ENCODE data around the gene SCAMP3. TPM values are rescaled to one million over a fixed set of nuclear protein-coding genes. Genes with fewer than 3 reads are reported as not detected.
"Not testable (repeated sequence)": the region's sequence is repeated elsewhere in the genome, so short reads cannot be mapped to it uniquely, and the experiment has no call there.

SCAMP3 gene
- total and polyA plus RNA-seq, 2 donors from 2014 or later: 66.7 to 89.1 TPM

DNA sequence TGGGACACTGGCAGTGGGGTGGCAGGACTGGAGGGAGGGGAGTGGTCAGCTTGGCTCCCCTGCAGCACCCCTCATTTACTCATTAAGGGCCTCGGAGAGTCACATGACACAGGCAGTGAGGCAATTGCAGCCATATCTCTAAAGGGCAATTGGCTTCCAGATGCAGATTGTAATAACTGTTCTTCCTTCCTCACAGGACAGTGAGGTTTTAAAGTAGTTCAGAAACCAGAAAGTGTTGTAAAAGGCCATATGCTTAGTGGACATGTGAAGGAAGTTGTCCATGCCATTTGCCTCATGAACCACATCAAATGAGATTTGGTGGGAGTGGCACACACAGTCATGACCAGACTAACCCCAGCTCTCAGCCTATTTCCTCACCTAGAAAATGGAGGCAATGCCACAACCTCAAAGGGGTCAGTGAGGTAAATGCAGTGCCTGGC is 42.5 kb downstream of the SCAMP3 start:
- no peaks in the 10 kb centered on the region for H3K27me3 ChIP-seq (ENCODE audit: control insufficient read depth, insufficient read depth, low read length)
- DNase-seq (peak in 3 of 5 donors; percentile 29 to 73 (median 60)), FAIRE-seq (no peak)
- H3K4me1 ChIP-seq (ENCODE audit: control insufficient read depth in 2 of 3, insufficient read depth in 2 of 3, low read depth in 1 of 3, low read length in 3 of 3): peaks cover 0 to 7% (median 0%) of the 10 kb centered on the region in 3 donors
- TF ChIP-seq, protein P1, sequence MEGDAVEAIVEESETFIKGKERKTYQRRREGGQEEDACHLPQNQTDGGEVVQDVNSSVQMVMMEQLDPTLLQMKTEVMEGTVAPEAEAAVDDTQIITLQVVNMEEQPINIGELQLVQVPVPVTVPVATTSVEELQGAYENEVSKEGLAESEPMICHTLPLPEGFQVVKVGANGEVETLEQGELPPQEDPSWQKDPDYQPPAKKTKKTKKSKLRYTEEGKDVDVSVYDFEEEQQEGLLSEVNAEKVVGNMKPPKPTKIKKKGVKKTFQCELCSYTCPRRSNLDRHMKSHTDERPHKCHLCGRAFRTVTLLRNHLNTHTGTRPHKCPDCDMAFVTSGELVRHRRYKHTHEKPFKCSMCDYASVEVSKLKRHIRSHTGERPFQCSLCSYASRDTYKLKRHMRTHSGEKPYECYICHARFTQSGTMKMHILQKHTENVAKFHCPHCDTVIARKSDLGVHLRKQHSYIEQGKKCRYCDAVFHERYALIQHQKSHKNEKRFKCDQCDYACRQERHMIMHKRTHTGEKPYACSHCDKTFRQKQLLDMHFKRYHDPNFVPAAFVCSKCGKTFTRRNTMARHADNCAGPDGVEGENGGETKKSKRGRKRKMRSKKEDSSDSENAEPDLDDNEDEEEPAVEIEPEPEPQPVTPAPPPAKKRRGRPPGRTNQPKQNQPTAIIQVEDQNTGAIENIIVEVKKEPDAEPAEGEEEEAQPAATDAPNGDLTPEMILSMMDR (IDR thresholded peaks at IDR 0.05; ENCODE audit: borderline replicate concordance, extremely low read depth, insufficient read depth): no peak
- no peak overlapping the region for H3K9ac ChIP-seq (ENCODE audit: low read length in 3 of 3)
- intact Hi-C loops (cut with DNase I): loop anchor here (10.0 kb wide), 1 partner anchor 45 kb away; the partner anchor contains the start of genes KRTCAP2 and TRIM46
- H3K9me3 ChIP-seq (ENCODE audit: control insufficient read depth in 2 of 3, insufficient read depth in 1 of 3, low read length in 3 of 3): no peaks in the 10 kb centered on the region
- H3K4me3 ChIP-seq (ENCODE audit: low read length in 3 of 3): peak overlapping the region; percentile 49 to 62 (median 54)
- no peak overlapping the region for H3K27ac ChIP-seq (ENCODE audit: low read depth in 2 of 2, low read length in 2 of 2)
- peaks cover 0 to 2% (median 0%) of the 10 kb centered on the region in 3 donors for H3K36me3 ChIP-seq (ENCODE audit: control insufficient read depth in 2 of 3, insufficient read depth in 3 of 3, low read length in 3 of 3)

DNA sequence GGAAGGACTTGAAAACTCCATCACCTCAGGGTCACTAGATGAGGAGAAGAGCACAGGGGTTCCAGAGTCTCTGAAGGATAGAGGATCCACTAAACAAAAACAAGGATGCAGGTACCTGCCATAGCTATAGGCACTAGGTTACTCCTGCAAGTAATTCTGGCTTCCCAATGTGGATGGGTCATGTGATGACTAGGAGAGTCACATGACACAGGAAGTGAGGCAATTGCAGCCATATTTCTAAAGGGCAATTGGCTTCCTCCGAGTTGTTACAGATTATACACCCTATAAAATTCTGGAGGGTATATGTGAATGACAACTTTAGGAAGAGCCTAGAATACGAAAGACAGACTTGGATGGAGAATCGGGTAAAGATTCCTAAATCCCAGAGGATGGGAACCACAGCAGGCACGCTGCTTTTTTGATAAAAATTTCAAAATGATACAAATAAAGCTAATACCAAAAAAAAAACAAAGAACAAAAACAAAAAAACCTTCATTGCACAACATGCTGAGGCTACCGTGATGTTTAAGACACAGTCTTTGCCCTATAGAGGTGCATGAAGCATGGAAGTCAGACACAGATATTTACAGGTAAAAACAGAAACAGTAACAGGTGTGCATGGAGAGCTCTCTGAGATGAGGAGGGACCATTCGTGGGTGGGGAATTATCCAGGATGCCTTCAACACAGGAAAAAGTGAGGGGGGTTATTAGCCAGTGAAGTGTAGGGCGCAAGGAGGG is 43.1 kb downstream of the SCAMP3 start:
- intact Hi-C loops (cut with DNase I): no loop called here
- FAIRE-seq: no peak
- Histone ChIP-seq H3K4me3 (ENCODE audit: low read length in 3 of 3) (peak overlapping the region; percentile 49 to 62 (median 54)), H3K9me3 (ENCODE audit: control insufficient read depth in 2 of 3, insufficient read depth in 1 of 3, low read length in 3 of 3) (no peaks in the 10 kb centered on the region), H3K27me3 (ENCODE audit: control insufficient read depth, insufficient read depth, low read length) (no peaks in the 10 kb centered on the region), H3K4me1 (ENCODE audit: control insufficient read depth in 2 of 3, insufficient read depth in 2 of 3, low read depth in 1 of 3, low read length in 3 of 3) (peaks cover 0 to 7% (median 0%) of the 10 kb centered on the region in 3 donors), H3K9ac (ENCODE audit: low read length in 3 of 3) (no peak overlapping the region), H3K27ac (ENCODE audit: low read depth in 2 of 2, low read length in 2 of 2) (no peak overlapping the region), H3K36me3 (ENCODE audit: control insufficient read depth in 2 of 3, insufficient read depth in 3 of 3, low read length in 3 of 3) (peaks cover 0 to 2% (median 0%) of the 10 kb centered on the region in 3 donors)
- DNase-seq: peak in 4 of 5 donors; percentile 71 to 92 (median 82)
- TF ChIP-seq, protein P1 (IDR thresholded peaks at IDR 0.05; ENCODE audit: borderline replicate concordance, extremely low read depth, insufficient read depth): no peak

DNA sequence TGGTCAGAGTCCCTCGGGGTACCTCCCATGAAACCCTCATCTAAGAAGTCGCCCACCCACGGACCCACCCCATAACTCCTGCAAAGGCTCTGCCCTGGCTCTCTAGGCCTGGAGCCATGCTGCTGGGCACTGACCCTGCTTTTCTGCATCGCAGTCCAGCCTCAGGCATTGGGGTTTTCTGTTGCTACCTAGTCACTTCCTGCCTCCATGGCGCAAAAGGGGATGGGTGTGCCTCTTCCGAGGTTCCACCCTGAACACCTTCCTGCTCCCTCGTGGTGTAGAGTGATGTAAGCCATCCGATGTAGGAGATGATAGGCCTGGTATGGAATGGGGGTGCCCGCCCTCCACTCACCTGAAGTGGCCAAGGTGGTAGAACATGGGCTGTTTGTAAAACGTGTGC is 47.5 kb downstream of the SCAMP3 start:
- not testable (repeated sequence) for FAIRE-seq, DNase-seq

DNA sequence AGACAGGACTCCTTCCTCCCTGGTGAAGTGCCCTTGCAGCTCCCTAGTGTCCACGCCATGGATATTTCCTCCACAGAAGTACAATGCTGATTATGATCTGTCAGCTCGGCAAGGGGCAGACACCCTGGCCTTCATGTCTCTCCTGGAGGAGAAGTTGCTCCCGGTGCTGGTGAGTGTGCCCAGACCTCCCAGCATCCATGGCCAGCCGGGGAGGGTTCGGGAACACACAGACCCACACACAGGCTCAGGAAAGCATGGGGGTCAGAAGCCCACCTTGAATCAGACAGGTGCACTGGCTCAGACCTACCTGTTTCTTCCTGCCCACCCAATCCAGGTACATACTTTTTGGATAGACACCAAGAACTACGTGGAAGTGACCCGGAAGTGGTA is 50.1 kb downstream of the SCAMP3 start:
- intact Hi-C loops (cut with DNase I); H3K9ac ChIP-seq (ENCODE audit: low read length in 3 of 3); FAIRE-seq; H3K27ac ChIP-seq (ENCODE audit: low read depth in 2 of 2, low read length in 2 of 2); H3K9me3 ChIP-seq (ENCODE audit: control insufficient read depth in 2 of 3, insufficient read depth in 1 of 3, low read length in 3 of 3); H3K27me3 ChIP-seq (ENCODE audit: control insufficient read depth, insufficient read depth, low read length); H3K4me3 ChIP-seq (ENCODE audit: low read length in 3 of 3); H3K36me3 ChIP-seq (ENCODE audit: control insufficient read depth in 2 of 3, insufficient read depth in 3 of 3, low read length in 3 of 3): not testable (repeated sequence)
- peak in 1 of 5 donors; percentile 49 for DNase-seq
- peaks cover 0 to 11% (median 9%) of the 10 kb centered on the region in 3 donors for H3K4me1 ChIP-seq (ENCODE audit: control insufficient read depth in 2 of 3, insufficient read depth in 2 of 3, low read depth in 1 of 3, low read length in 3 of 3)

More for the DNA sequence above, 47.5 kb downstream of the SCAMP3 start:
- H3K27ac ChIP-seq (ENCODE audit: low read depth in 2 of 2, low read length in 2 of 2); H3K4me3 ChIP-seq (ENCODE audit: low read length in 3 of 3); H3K27me3 ChIP-seq (ENCODE audit: control insufficient read depth, insufficient read depth, low read length); H3K9ac ChIP-seq (ENCODE audit: low read length in 3 of 3); H3K36me3 ChIP-seq (ENCODE audit: control insufficient read depth in 2 of 3, insufficient read depth in 3 of 3, low read length in 3 of 3); H3K4me1 ChIP-seq (ENCODE audit: control insufficient read depth in 2 of 3, insufficient read depth in 2 of 3, low read depth in 1 of 3, low read length in 3 of 3); intact Hi-C loops (cut with DNase I); H3K9me3 ChIP-seq (ENCODE audit: control insufficient read depth in 2 of 3, insufficient read depth in 1 of 3, low read length in 3 of 3): not testable (repeated sequence)

DNA sequence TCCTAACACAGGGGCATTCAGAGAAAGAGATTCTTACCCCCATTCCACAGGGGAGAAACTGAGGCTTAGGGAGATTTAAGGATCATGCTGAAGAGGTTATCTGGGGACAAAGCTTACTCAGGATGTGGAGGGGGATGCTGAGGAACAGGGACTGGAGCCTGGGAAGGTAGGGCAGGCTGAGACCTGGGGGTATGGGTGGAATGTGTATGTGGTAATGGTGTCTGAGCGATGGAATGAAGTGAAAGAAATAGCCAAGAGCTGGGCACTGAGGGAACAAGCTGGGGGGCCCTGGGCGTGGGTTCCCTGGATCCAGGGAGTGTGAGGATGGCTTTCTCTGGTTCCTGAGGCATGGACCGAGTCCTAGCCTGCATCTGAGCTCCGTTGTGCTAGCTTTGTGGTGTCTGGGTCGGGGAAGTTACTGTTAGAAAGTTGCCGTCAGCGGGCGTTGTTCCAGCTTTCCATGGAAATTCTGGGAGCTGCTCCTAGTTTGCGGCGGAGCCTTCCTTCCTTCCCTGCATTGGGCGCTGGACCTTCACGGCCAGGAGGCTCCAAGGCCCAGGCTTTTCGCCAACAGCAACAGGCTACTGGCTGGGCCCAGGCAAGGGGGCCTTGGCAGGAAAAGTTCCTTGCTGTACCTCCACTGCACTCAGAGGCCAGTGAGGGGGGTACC is 50.6 kb downstream of the SCAMP3 start:
- H3K4me3 ChIP-seq (ENCODE audit: low read length in 3 of 3); intact Hi-C loops (cut with DNase I); H3K27ac ChIP-seq (ENCODE audit: low read depth in 2 of 2, low read length in 2 of 2); H3K9ac ChIP-seq (ENCODE audit: low read length in 3 of 3); H3K9me3 ChIP-seq (ENCODE audit: control insufficient read depth in 2 of 3, insufficient read depth in 1 of 3, low read length in 3 of 3); FAIRE-seq; H3K27me3 ChIP-seq (ENCODE audit: control insufficient read depth, insufficient read depth, low read length); H3K36me3 ChIP-seq (ENCODE audit: control insufficient read depth in 2 of 3, insufficient read depth in 3 of 3, low read length in 3 of 3): not testable (repeated sequence)
- peak in 1 of 5 donors; percentile 56 for DNase-seq
- peaks cover 0 to 13% (median 9%) of the 10 kb centered on the region in 3 donors for H3K4me1 ChIP-seq (ENCODE audit: control insufficient read depth in 2 of 3, insufficient read depth in 2 of 3, low read depth in 1 of 3, low read length in 3 of 3)
